GM12878 (cell line): ENCODE results near the gene LGALS1. TPM values are rescaled to one million over a fixed set of nuclear protein-coding genes. Genes with fewer than 3 reads are reported as not detected.

Source experiments
- ATAC-seq: fragments of 200-7000 bp; cut with Tn5 transposase; 3 replicates; pipeline ENCODE4 v1.9.1; 2020; ENCODE audit warnings: mild to moderate bottlenecking, moderate library complexity
- BruUV-seq: library from RNA; stranded (reverse); fragments of 400-500 nt; replicated peaks from 2 replicates; lab custom pipeline; 2021; lab: Mats Ljungman, UMichigan
- CTCF ChIA-PET: fragments of 300-600 bp; sonication (Branson Sonifier 250); formaldehyde crosslinking; extraction: SDS; loops from one replicate; lab custom pipeline; 2021; ENCODE audit warnings: inconsistent platforms; lab: Yijun Ruan, JAX
- POLR2A ChIA-PET: fragments of 350-600 bp; formaldehyde crosslinking; extraction: SDS; loops from one replicate; lab custom pipeline; 2021; ENCODE audit warnings: inconsistent platforms; lab: Charles Lee
- RAD21 ChIA-PET: fragments of 300-600 bp; sonication (Branson Sonifier 250); formaldehyde crosslinking; loops from one replicate; lab custom pipeline; 2023; ENCODE audit warnings: antibody characterized with exemption; ENCODE audit not compliant: unreplicated experiment; lab: Charles Lee
- SMC1A ChIA-PET: fragments of 300-600 bp; sonication (Branson Sonifier 250); formaldehyde crosslinking; loops from one replicate; lab custom pipeline; 2023; ENCODE audit not compliant: unreplicated experiment, uncharacterized antibody; lab: Charles Lee
- DNase-seq: peaks from one replicate; pipeline ENCODE4 v3.0.0-alpha.2; 2011; ENCODE audit warnings: low read depth, low spot score
- FAIRE-seq: peaks from 3 replicates; lab custom pipeline; 2011; peaks lifted over from hg19 to GRCh38; lab: Jason Lieb, UNC
- H2AFZ ChIP-seq: 2 replicates; pipeline ENCODE4 v1.6.0; 2011; ENCODE audit warnings: low read depth, low read length, control low read depth; ENCODE audit not compliant: control insufficient read depth
- H3K27ac ChIP-seq: 2 replicates; pipeline ENCODE4 v1.5.1; 2011; ENCODE audit warnings: control low read depth; ENCODE audit not compliant: control insufficient read depth, insufficient read depth
- H3K27me3 ChIP-seq, 2 experiments: replicated peaks in 1 of 2; 2 replicates each; pipeline versions ENCODE4 v1.6.0 to v1.6.1; 2011; ENCODE audit warnings: low read length in 1 of 2; ENCODE audit not compliant: control insufficient read depth in 2 of 2, insufficient read depth in 2 of 2
- H3K36me3 ChIP-seq, 2 experiments: 2 replicates each; pipeline ENCODE4 v1.5.1; 2011; ENCODE audit warnings: low read length in 1 of 2; ENCODE audit not compliant: control insufficient read depth in 2 of 2, insufficient read depth in 2 of 2
- H3K4me1 ChIP-seq: 2 replicates; pipeline ENCODE4 v1.6.1; 2011; ENCODE audit warnings: mild to moderate bottlenecking, low read length, moderate library complexity, mixed read lengths; ENCODE audit not compliant: control insufficient read depth, insufficient read depth
- H3K4me2 ChIP-seq: 2 replicates; pipeline ENCODE4 v1.6.0; 2011; ENCODE audit warnings: control low read depth; ENCODE audit not compliant: control insufficient read depth, insufficient read depth
- H3K4me3 ChIP-seq: fragments of 200-600 bp; sonication (generic); 2 replicates; pipeline ENCODE4 v1.5.1; 2016
- H3K79me2 ChIP-seq: 2 replicates; pipeline ENCODE4 v1.6.0; 2011; ENCODE audit warnings: low read length; ENCODE audit not compliant: control insufficient read depth, insufficient read depth
- H3K9ac ChIP-seq: 2 replicates; pipeline ENCODE4 v1.8.0; 2011; ENCODE audit warnings: low read length, control low read depth, mixed read lengths; ENCODE audit not compliant: control insufficient read depth, insufficient read depth
- H3K9me3 ChIP-seq: replicated peaks from 3 replicates; pipeline ENCODE4 v1.5.1; 2011; ENCODE audit warnings: mild to moderate bottlenecking, low read length; ENCODE audit not compliant: control insufficient read depth, insufficient read depth
- H4K20me1 ChIP-seq: 2 replicates; pipeline ENCODE4 v1.6.0; 2011; ENCODE audit not compliant: control insufficient read depth, insufficient read depth
- ASH2L ChIP-seq: fragments of 300-600, 200-600 bp; sonication (generic); IDR thresholded peaks from 2 replicates; pipeline ENCODE4 v1.6.1; 2017; ENCODE audit warnings: low read depth, mild to moderate bottlenecking, borderline replicate concordance
- GABPA ChIP-seq: IDR thresholded peaks from 2 replicates; pipeline ENCODE4 v1.6.1; 2014; ENCODE audit warnings: antibody characterized with exemption, low read depth, mild to moderate bottlenecking, inconsistent platforms
- MYC ChIP-seq: IDR thresholded peaks from 2 replicates; pipeline ENCODE4 v1.6.1; 2011; ENCODE audit warnings: mild to moderate bottlenecking, low read length, moderate library complexity, inconsistent platforms; ENCODE audit not compliant: insufficient read depth, insufficient replicate concordance, insufficient read length, severe bottlenecking
- NR2C2 ChIP-seq: IDR thresholded peaks from 2 replicates; pipeline ENCODE4 v1.6.1; 2011; ENCODE audit warnings: borderline replicate concordance, low read depth; ENCODE audit not compliant: control insufficient read depth, insufficient read length
- PML ChIP-seq: IDR thresholded peaks from 2 replicates; pipeline ENCODE4 v1.6.1; 2012; ENCODE audit warnings: low read length, inconsistent platforms
- POLR2AphosphoS5 ChIP-seq: IDR thresholded peaks from 2 replicates; pipeline ENCODE4 v1.6.1; 2011; ENCODE audit warnings: mild to moderate bottlenecking, low read length, inconsistent platforms
- SREBF1 ChIP-seq: IDR thresholded peaks from 2 replicates; pipeline ENCODE4 v1.6.1; 2012; ENCODE audit warnings: mild to moderate bottlenecking, low read length
- SRF ChIP-seq, 2 experiments: IDR thresholded peaks; 2 replicates each; pipeline ENCODE4 v1.6.1; 2011; ENCODE audit warnings: low read depth in 2 of 2, low read length in 2 of 2, mild to moderate bottlenecking in 1 of 2, moderate library complexity in 1 of 2
- STAT1 ChIP-seq: fragments of 450-650 bp; conservative IDR thresholded peaks from 2 replicates; pipeline ENCODE4 v1.6.1; 2014; ENCODE audit warnings: antibody characterized with exemption, mild to moderate bottlenecking
- ZNF217 ChIP-seq: fragments of 450-650 bp; IDR thresholded peaks from 2 replicates; pipeline ENCODE4 v1.6.1; 2017; ENCODE audit warnings: antibody characterized with exemption, mild to moderate bottlenecking
- ZNF24 ChIP-seq: fragments of 450-650 bp; IDR thresholded peaks from 2 replicates; pipeline ENCODE4 v1.6.1; 2017; ENCODE audit warnings: antibody characterized with exemption, mild to moderate bottlenecking
- WGBS: methylation state at CpG from one replicate; pipeline ENCODE4 v1.1.6; 2016; ENCODE audit warnings: low lambda C conversion rate; ENCODE audit not compliant: insufficient replicate concordance, insufficient coverage; ENCODE audit errors: missing lambda C conversion rate; 5-methylcytosine and 5-hydroxymethylcytosine counted together
- in situ Hi-C: fragments of 300-500 bp; cut with MboI; formaldehyde crosslinking; loops from 9 replicates; pipeline ENCODE4 v1.14.3; 2018; ENCODE audit warnings: mixed read lengths
- intact Hi-C: fragments of 100-400 bp; cut with micrococcal nuclease; formaldehyde crosslinking; loops from one replicate; pipeline ENCODE4 v1.14.2; 2022; ENCODE audit not compliant: unreplicated experiment
- polyA plus RNA-seq, 11 experiments: library from polyadenylated mRNA; depleted of rRNA in 4 of 11; unstranded in 6 of 11; stranded (reverse) in 5 of 11; fragments of >200 nt; fragmentation: Nextera tagmentation in 4 of 11; fragmentation: Illumina TruSeq in 1 of 11; extraction: Ambion mirVana in 4 of 11; extraction: Trizol in 1 of 11; gene quantifications; 1 replicate in 1 of 11; 2 replicates in 10 of 11; pipeline versions ENCODE4 v1.2.1 to v1.2.3, GENCODE V29; 2011 to 2016; ENCODE audit warnings: inconsistent platforms in 2 of 11, missing spikeins in 2 of 11, low read depth in 1 of 11
- total RNA-seq, 4 experiments: library from RNA; depleted of rRNA in 3 of 4; stranded (reverse); fragments of >200 nt in 3 of 4; fragmentation: Illumina TruSeq in 1 of 4; extraction: Trizol in 1 of 4; gene quantifications; 2 replicates each; pipeline versions ENCODE4 v1.2.1 to v1.2.3, GENCODE V29; 2013 to 2021

The LGALS1 gene
- total and polyA plus RNA-seq, 10 of the 15 experiments (the other 5 are each of a cell fraction or from before 2014, with no cell fraction given) = 312 to 1,889 (median 706) TPM

- H2AFZ ChIP-seq = no peak overlapping the region
- in situ Hi-C loops = no loop called here
- BruUV-seq = no TSS peak
- ChIA-PET POLR2A (interaction anchor here (0.5 kb wide), 1 partner anchor 95 kb away, joined by 5 read pairs; no protein-coding TSS in a partner anchor), SMC1A (no interaction called here), RAD21 (interaction anchor here (0.7 kb wide), 2 partner anchors 66 to 84 kb away, joined by 3 to 4 read pairs; no protein-coding TSS in a partner anchor), CTCF (no interaction called here)
- no peak overlapping the region for H3K4me3 ChIP-seq
- H3K4me2 ChIP-seq = no peak overlapping the region
- 86% methylated on average over 3 of the region's 3 CpGs for WGBS
- no peak for ATAC-seq
- no peaks in the 10 kb centered on the region for H3K27me3 ChIP-seq
- H3K4me1 ChIP-seq = no peaks in the 10 kb centered on the region; the same call in 1 of the 2 replicates
- H4K20me1 ChIP-seq = no peaks in the 10 kb centered on the region
- intact Hi-C loops = no loop called here
- DNase-seq = no peak
- FAIRE-seq = no peak
- H3K27ac ChIP-seq = no peak overlapping the region
- H3K9me3 ChIP-seq = no peaks in the 10 kb centered on the region
- no peaks in the 10 kb centered on the region for H3K79me2 ChIP-seq
- TF ChIP-seq POLR2AphosphoS5 (no peak), ZNF24 (no peak), STAT1 (no peak), MYC (no peak), ASH2L (no peak), SREBF1 (no peak), NR2C2 (no peak), SRF (IDR thresholded peaks at IDR 0.05; ENCODE audit: low read depth in 2 of 2, low read length in 2 of 2) (no peak), GABPA (no peak), ZNF217 (no peak), PML (no peak)
- H3K9ac ChIP-seq = no peak overlapping the region
- H3K36me3 ChIP-seq = peaks cover under 1 to 6% of the 10 kb centered on the region in 2 experiments; a peak in 3 of 4 replicates
Observed at GRCh38 chr22:37697538-37697835, 22.1 kb downstream of the LGALS1 start.
